GM18861 (cell line): Measurements from ENCODE around the gene NAGA.
"Not testable (repeated sequence)": the region's sequence is repeated elsewhere in the genome, so short reads cannot be mapped to it uniquely, and the experiment has no call there.

Experiments
- ATAC-seq: cut with Tn5 transposase; IDR thresholded peaks from one replicate; pipeline ENCODE4 v1.9.1; 2021; ENCODE audit not compliant: unreplicated experiment

NAGA gene

GRCh38 chr22:42076764-42077485 is 6.3 kb upstream of the NAGA start:
- no peak for ATAC-seq

GRCh38 chr22:42074846-42075676 is 4.4 kb upstream of the NAGA start:
- no peak for ATAC-seq

- ATAC-seq = no peak
These were observed 3.7 kb upstream of the NAGA start, which contains the start of gene PHETA2 for GRCh38 chr22:42074132-42074811. TSS of gene PHETA2 (plus strand) at chr22:42074248. CDS start at chr22:42077294, 3,046 bp downstream.

- no peak for ATAC-seq
These were observed 3.0 kb upstream of the NAGA start for GRCh38 chr22:42073621-42074041.

- no peak for ATAC-seq
These were observed 2.2 kb upstream of the NAGA start for GRCh38 chr22:42072606-42073330.

- not testable (repeated sequence) for ATAC-seq
These were observed 896 bp upstream of the NAGA start for GRCh38 chr22:42071508-42071907.

GRCh38 chr22:42069801-42070516 is 653 bp downstream of the NAGA start:
- ATAC-seq = no peak

GRCh38 chr22:42068291-42068690 is 2.3 kb downstream of the NAGA start:
- ATAC-seq = no peak

- no peak for ATAC-seq
These were observed 2.9 kb downstream of the NAGA start for GRCh38 chr22:42067671-42068251.

GRCh38 chr22:42066937-42067336 is 3.7 kb downstream of the NAGA start:
- no peak for ATAC-seq

- no peak for ATAC-seq
These were observed 4.4 kb downstream of the NAGA start for GRCh38 chr22:42066126-42066761.

- ATAC-seq = no peak
These were observed 5.0 kb downstream of the NAGA start for GRCh38 chr22:42065438-42066125.

- ATAC-seq = no peak
These were observed 6.0 kb downstream of the NAGA start for GRCh38 chr22:42064629-42065028.

- ATAC-seq = no peak
These were observed 8.0 kb downstream of the NAGA start for GRCh38 chr22:42062506-42063170.

GRCh38 chr22:42061041-42061440 is 9.6 kb downstream of the NAGA start:
- no peak for ATAC-seq

GRCh38 chr22:42060489-42060888 is 10.1 kb downstream of the NAGA start:
- no peak for ATAC-seq

GRCh38 chr22:42056757-42057511 is 13.7 kb downstream of the NAGA start:
- no peak for ATAC-seq

- ATAC-seq = no peak
These were observed 17.8 kb downstream of the NAGA start for GRCh38 chr22:42052765-42053164.
